ENCODE measurements around the gene PLA2G5.

The PLA2G5 gene

GRCh38 chr1:20093303-20093702 is 23.3 kb downstream of the PLA2G5 start:
- Histone ChIP-seq H3K9me3 (no peaks in the 10 kb centered on the region), H3K36me3 (no peaks in the 10 kb centered on the region), H3K4me3 (ENCODE audit: low read depth in 1 of 2, low read length in 1 of 2) (no peak overlapping the region), H3K4me1 (ENCODE audit: control insufficient read depth in 1 of 2, insufficient read depth in 1 of 2, low read depth in 1 of 2, low read length in 1 of 2) (no peaks in the 10 kb centered on the region), H3K27ac (no peak overlapping the region), H3K27me3 (peaks cover 10% of the 10 kb centered on the region)
- no peak for TF ChIP-seq CTCF (IDR thresholded peaks at IDR 0.05)

GRCh38 chr1:20093940-20094391 is 24.0 kb downstream of the PLA2G5 start:
- no peaks in the 10 kb centered on the region for H3K9me3 ChIP-seq
- no peak overlapping the region for H3K4me3 ChIP-seq (ENCODE audit: low read depth in 1 of 2, low read length in 1 of 2)
- no peaks in the 10 kb centered on the region for H3K36me3 ChIP-seq
- H3K27ac ChIP-seq, result no peak overlapping the region
- H3K4me1 ChIP-seq (ENCODE audit: control insufficient read depth in 1 of 2, insufficient read depth in 1 of 2, low read depth in 1 of 2, low read length in 1 of 2), result no peaks in the 10 kb centered on the region
- peaks cover 10% of the 10 kb centered on the region for H3K27me3 ChIP-seq
- no peak for TF ChIP-seq CTCF (IDR thresholded peaks at IDR 0.05)

GRCh38 chr1:20095564-20096434 is 25.8 kb downstream of the PLA2G5 start:
- H3K9me3 ChIP-seq, result no peaks in the 10 kb centered on the region
- no peak overlapping the region for H3K27ac ChIP-seq
- TF ChIP-seq CTCF (IDR thresholded peaks at IDR 0.05), result no peak
- no peaks in the 10 kb centered on the region for H3K36me3 ChIP-seq
- peaks cover 15% of the 10 kb centered on the region for H3K27me3 ChIP-seq
- H3K4me1 ChIP-seq (ENCODE audit: control insufficient read depth in 1 of 2, insufficient read depth in 1 of 2, low read depth in 1 of 2, low read length in 1 of 2), result no peaks in the 10 kb centered on the region
- H3K4me3 ChIP-seq (ENCODE audit: low read depth in 1 of 2, low read length in 1 of 2), result no peak overlapping the region

GRCh38 chr1:20096840-20097447 is 26.9 kb downstream of the PLA2G5 start:
- Histone ChIP-seq H3K27me3 (peaks cover 18% of the 10 kb centered on the region), H3K4me3 (ENCODE audit: low read depth in 1 of 2, low read length in 1 of 2) (no peak overlapping the region), H3K4me1 (ENCODE audit: control insufficient read depth in 1 of 2, insufficient read depth in 1 of 2, low read depth in 1 of 2, low read length in 1 of 2) (no peaks in the 10 kb centered on the region), H3K36me3 (no peaks in the 10 kb centered on the region), H3K9me3 (no peaks in the 10 kb centered on the region), H3K27ac (no peak overlapping the region)
- TF ChIP-seq CTCF (IDR thresholded peaks at IDR 0.05), result no peak

- Histone ChIP-seq H3K4me1 (ENCODE audit: control insufficient read depth in 1 of 2, insufficient read depth in 1 of 2, low read depth in 1 of 2, low read length in 1 of 2) (no peaks in the 10 kb centered on the region), H3K4me3 (ENCODE audit: low read depth in 1 of 2, low read length in 1 of 2) (no peak overlapping the region), H3K27ac (no peak overlapping the region), H3K36me3 (no peaks in the 10 kb centered on the region), H3K27me3 (peaks cover 9% of the 10 kb centered on the region), H3K9me3 (no peaks in the 10 kb centered on the region)
- no peak for TF ChIP-seq CTCF (IDR thresholded peaks at IDR 0.05)
Observed at GRCh38 chr1:20099533-20099932, 29.5 kb downstream of the PLA2G5 start.

All from neutrophil (primary cell).